Hematopoietic multipotent progenitor cell treated with erythropoietin and hydrocortisone succinate and interleukin-3 and kit ligand, for 8 days (in vitro differentiated cells): ENCODE data around the gene KRT77.

Experiments used
- DNase-seq: peaks from one replicate; pipeline ENCODE4 v3.0.0-alpha.2; 2015

The KRT77 gene

DNA sequence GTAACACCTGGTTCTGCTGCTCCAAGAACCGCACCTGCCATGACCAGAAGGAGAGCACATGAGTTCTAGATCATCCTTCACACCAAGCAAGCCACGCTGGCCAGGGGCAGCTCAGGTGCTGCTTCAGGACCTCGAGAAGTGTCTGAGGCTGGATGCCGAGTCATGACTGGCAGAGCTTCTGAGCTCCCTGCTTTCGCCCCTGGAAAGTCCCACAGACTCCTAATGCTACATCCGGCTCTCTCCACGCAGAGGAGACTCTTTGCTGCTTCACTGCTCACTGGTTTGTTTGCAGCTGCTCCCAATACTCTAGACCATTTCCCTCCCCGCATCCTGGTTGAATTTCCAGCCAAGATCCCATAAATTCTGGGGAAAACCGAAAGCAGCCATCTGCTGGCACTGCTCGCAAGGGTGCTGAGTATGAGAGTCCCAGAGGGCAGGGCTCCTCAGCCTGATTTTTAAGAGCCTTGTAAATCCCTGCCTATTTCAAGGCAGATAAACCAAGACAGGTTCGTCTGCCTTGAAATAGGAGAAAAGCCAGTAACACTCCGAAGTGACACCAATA, 52.7 kb downstream of the KRT77 start:
- no peak for DNase-seq

DNA sequence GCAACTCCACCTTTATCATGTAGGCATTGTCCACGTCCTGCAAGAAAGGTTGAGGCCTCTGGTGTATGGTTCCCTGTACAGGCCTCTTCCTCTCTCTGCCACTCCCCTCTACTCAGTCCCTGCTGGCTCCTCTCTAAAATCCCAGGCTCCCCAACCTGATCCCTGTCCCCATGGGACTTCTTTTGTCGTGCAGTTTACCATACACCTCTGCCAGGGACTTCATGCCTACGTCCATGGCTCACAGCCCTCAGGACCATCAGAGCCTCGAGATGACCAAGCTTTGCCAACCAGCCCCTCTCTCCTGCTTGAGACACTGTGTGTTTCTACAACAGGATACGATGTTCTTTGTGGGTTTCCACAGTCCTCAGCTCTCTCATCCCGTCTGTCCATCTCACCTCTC, 54.3 kb downstream of the KRT77 start:
- DNase-seq, result no peak

DNA sequence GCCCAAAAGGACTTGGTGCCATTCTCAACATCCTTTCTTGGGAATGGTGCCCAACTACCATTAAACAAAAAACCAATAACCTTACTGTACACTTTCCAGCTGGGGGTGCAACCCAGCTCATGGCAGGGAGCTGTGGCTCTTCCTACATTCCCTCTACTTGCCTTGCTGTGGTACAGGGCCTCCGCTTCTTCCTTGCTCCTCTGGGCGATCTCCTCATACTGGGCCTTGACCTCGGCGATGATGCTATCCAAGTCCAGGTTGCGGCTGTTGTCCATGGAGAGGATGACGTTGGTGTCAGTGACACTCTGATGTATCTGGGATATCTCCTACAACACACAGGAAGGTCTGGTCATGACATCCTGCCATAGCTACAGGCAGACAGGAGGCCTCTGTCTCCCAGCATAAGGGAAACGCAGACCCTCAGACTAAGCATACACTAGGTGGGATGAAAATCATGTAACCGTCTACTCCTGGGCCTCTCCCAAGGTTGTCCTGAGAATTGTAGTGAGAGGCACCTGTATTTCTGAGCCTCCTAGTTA, 55.2 kb downstream of the KRT77 start:
- no peak for DNase-seq

- no peak for DNase-seq
Observed at GRCh38 chr12:52647601-52648000, 55.7 kb downstream of the KRT77 start.

DNA sequence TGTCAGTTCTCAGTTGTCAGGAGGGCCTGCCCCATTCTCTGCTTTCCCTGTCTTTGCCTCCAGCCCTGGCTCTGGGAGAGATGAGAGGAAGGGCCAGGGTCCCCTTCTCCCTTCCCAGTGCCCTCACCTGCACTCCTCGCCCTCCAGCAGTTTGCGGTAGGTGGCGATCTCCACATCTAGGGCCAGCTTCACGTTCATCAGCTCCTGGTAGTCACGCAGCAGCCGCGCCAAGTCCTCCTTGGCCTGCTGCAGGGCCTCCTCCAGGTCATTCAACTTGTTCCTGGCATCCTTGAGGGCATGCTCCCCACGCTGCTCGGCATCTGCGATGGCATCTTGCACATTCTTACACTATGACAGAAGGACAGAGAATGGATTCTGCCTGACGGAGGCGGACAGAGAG, 56.7 kb downstream of the KRT77 start:
- DNase-seq, result no peak

GRCh38 chr12:52645982-52646381, 57.3 kb downstream of the KRT77 start:
- DNase-seq, result peak; percentile 62

- peak; percentile 74 for DNase-seq
Observed at GRCh38 chr12:52645120-52645761, 58.1 kb downstream of the KRT77 start.

- DNase-seq, result no peak
Observed at GRCh38 chr12:52644078-52644415, 59.3 kb downstream of the KRT77 start.

- DNase-seq, result no peak
Observed at GRCh38 chr12:52643233-52644077, 59.9 kb downstream of the KRT77 start.

- DNase-seq, result no peak
Observed at GRCh38 chr12:52641468-52641867, 61.9 kb downstream of the KRT77 start.
